Tibial nerve (tissue), 3 donors: ENCODE results near the gene PRKAG2.

Experiments
- CTCF ChIP-seq, 5 experiments: fragments of 200-600 bp in 3 of 5; fragments of 450-650 bp in 2 of 5; sonication (generic) in 3 of 5; IDR thresholded peaks; one replicate each; pipeline ENCODE4 v1.5.1; 2016 to 2019; ENCODE audit warnings: antibody characterized with exemption in 5 of 5, mild to moderate bottlenecking in 3 of 5, moderate library complexity in 2 of 5
- POLR2A ChIP-seq, 2 donors: fragments of 450-650 bp; IDR thresholded peaks; one replicate each; pipeline ENCODE4 v1.6.1; 2017; ENCODE audit warnings: antibody characterized with exemption in 2 of 2, mild to moderate bottlenecking in 2 of 2, moderate library complexity in 2 of 2

GRCh38 chr7:151630851-151631569 is 245.9 kb downstream of the PRKAG2 start:
- TF ChIP-seq CTCF (IDR thresholded peaks at IDR 0.05) (no peak), POLR2A (IDR thresholded peaks at IDR 0.05) (no peak)
